WTC11 (cell line): ENCODE measurements around the gene ZNF584. TPM values are rescaled to one million over a fixed set of nuclear protein-coding genes. Genes with fewer than 3 reads are reported as not detected.

Experiments used
- ATF1 ChIP-seq: sonication (generic); formaldehyde crosslinking; IDR thresholded peaks from 2 replicates; pipeline ENCODE4 v1.8.1; 2023; ENCODE audit warnings: mild to moderate bottlenecking, moderate library complexity, missing genetic modification reagents
- CREB1 ChIP-seq: sonication (generic); formaldehyde crosslinking; IDR thresholded peaks from 2 replicates; pipeline ENCODE4 v1.8.0; 2023; ENCODE audit warnings: mild to moderate bottlenecking, missing genetic modification reagents
- CREM ChIP-seq: sonication (generic); formaldehyde crosslinking; IDR thresholded peaks from 2 replicates; pipeline ENCODE4 v1.8.1; 2022; ENCODE audit warnings: mild to moderate bottlenecking, missing genetic modification reagents, moderate library complexity
- CTCF ChIP-seq: fragments of 200-600 bp; IDR thresholded peaks from 2 replicates; pipeline ENCODE4 v1.8.0; 2022; ENCODE audit warnings: antibody characterized with exemption
- ELF4 ChIP-seq: sonication (generic); formaldehyde crosslinking; IDR thresholded peaks from 2 replicates; pipeline ENCODE4 v1.8.1; 2022; ENCODE audit warnings: low read depth, mild to moderate bottlenecking, moderate library complexity, missing genetic modification reagents
- ESRRA ChIP-seq: sonication (generic); formaldehyde crosslinking; IDR thresholded peaks from 2 replicates; pipeline ENCODE4 v1.8.1; 2022; ENCODE audit warnings: mild to moderate bottlenecking, missing genetic modification reagents, borderline replicate concordance
- ETV6 ChIP-seq: sonication (generic); formaldehyde crosslinking; IDR thresholded peaks from 2 replicates; pipeline ENCODE4 v1.8.1; 2022; ENCODE audit warnings: mild to moderate bottlenecking, missing genetic modification reagents
- FOXJ3 ChIP-seq: sonication (generic); formaldehyde crosslinking; IDR thresholded peaks from 2 replicates; pipeline ENCODE4 v1.9.0; 2021; ENCODE audit warnings: missing genetic modification reagents, mild to moderate bottlenecking, borderline replicate concordance
- FOXK1 ChIP-seq: sonication (generic); formaldehyde crosslinking; IDR thresholded peaks from 2 replicates; pipeline ENCODE4 v1.8.0; 2022; ENCODE audit warnings: mild to moderate bottlenecking, moderate library complexity, missing genetic modification reagents
- FOXP1 ChIP-seq: sonication (generic); formaldehyde crosslinking; IDR thresholded peaks from 2 replicates; pipeline ENCODE4 v1.8.0; 2022; ENCODE audit warnings: missing genetic modification reagents, mild to moderate bottlenecking, moderate library complexity, borderline replicate concordance
- GABPB1 ChIP-seq: sonication (generic); formaldehyde crosslinking; IDR thresholded peaks from 2 replicates; pipeline ENCODE4 v1.8.1; 2023; ENCODE audit warnings: mild to moderate bottlenecking, missing genetic modification reagents
- GTF2I ChIP-seq: fragments of 250-450 bp; sonication (Bioruptor Pico); conservative IDR thresholded peaks from 2 replicates; pipeline ENCODE4 v1.4.0; 2021; ENCODE audit warnings: mild to moderate bottlenecking
- HMGA2 ChIP-seq: fragments of 250-450 bp; sonication (Bioruptor Pico); IDR thresholded peaks from 2 replicates; pipeline ENCODE4 v1.4.0; 2021; ENCODE audit warnings: mild to moderate bottlenecking, moderate library complexity
- IRF2 ChIP-seq: sonication (generic); formaldehyde crosslinking; IDR thresholded peaks from 2 replicates; pipeline ENCODE4 v1.8.0; 2022; ENCODE audit warnings: low read depth, missing genetic modification reagents, borderline replicate concordance
- JUN ChIP-seq: sonication (generic); formaldehyde crosslinking; IDR thresholded peaks from 2 replicates; pipeline ENCODE4 v1.8.0; 2023; ENCODE audit warnings: mild to moderate bottlenecking, missing genetic modification reagents
- MYBL2 ChIP-seq: sonication (generic); formaldehyde crosslinking; IDR thresholded peaks from 2 replicates; pipeline ENCODE4 v1.8.1; 2023; ENCODE audit warnings: mild to moderate bottlenecking, moderate library complexity, missing genetic modification reagents
- NFE2L1 ChIP-seq: sonication (generic); formaldehyde crosslinking; IDR thresholded peaks from 2 replicates; pipeline ENCODE4 v1.8.1; 2023; ENCODE audit warnings: missing genetic modification reagents
- NFYB ChIP-seq: sonication (generic); formaldehyde crosslinking; conservative IDR thresholded peaks from 2 replicates; pipeline ENCODE4 v1.8.0; 2022; ENCODE audit warnings: low read depth, missing genetic modification reagents
- NR3C1 ChIP-seq: sonication (generic); formaldehyde crosslinking; conservative IDR thresholded peaks from 2 replicates; pipeline ENCODE4 v1.8.1; 2023; ENCODE audit warnings: low read depth, mild to moderate bottlenecking, missing genetic modification reagents
- SMAD3 ChIP-seq: sonication (generic); formaldehyde crosslinking; IDR thresholded peaks from 2 replicates; pipeline ENCODE4 v1.8.0; 2022; ENCODE audit warnings: missing genetic modification reagents, mild to moderate bottlenecking, borderline replicate concordance
- TEAD1 ChIP-seq: sonication (generic); formaldehyde crosslinking; IDR thresholded peaks from 2 replicates; pipeline ENCODE4 v1.8.0; 2022; ENCODE audit warnings: mild to moderate bottlenecking, missing genetic modification reagents
- ZBTB21 ChIP-seq: sonication (generic); formaldehyde crosslinking; IDR thresholded peaks from 2 replicates; pipeline ENCODE4 v1.8.1; 2023; ENCODE audit warnings: mild to moderate bottlenecking, missing genetic modification reagents, borderline replicate concordance
- ZNF232 ChIP-seq: sonication (generic); formaldehyde crosslinking; IDR thresholded peaks from 2 replicates; pipeline ENCODE4 v1.8.0; 2022; ENCODE audit warnings: mild to moderate bottlenecking, missing genetic modification reagents
- ZNF396 ChIP-seq: fragments of 250-450 bp; sonication (Bioruptor Pico); IDR thresholded peaks from 2 replicates; pipeline ENCODE4 v1.8.0; 2021; ENCODE audit warnings: mild to moderate bottlenecking, moderate library complexity, borderline replicate concordance
- ZSCAN18 ChIP-seq: fragments of 250-450 bp; sonication (Bioruptor Pico); IDR thresholded peaks from 2 replicates; pipeline ENCODE4 v2.1.2; 2022; ENCODE audit warnings: mild to moderate bottlenecking, moderate library complexity
- total RNA-seq: library from RNA; stranded (reverse); gene quantifications from 3 replicates; pipeline ENCODE4 v1.2.3, GENCODE V29; 2021
- TF ChIP-seq, protein P1 (sequence below): sonication (generic); formaldehyde crosslinking; IDR thresholded peaks from 2 replicates; pipeline ENCODE4 v1.8.1; 2022; ENCODE audit warnings: low read depth, mild to moderate bottlenecking, moderate library complexity, missing genetic modification reagents, borderline replicate concordance
- TF ChIP-seq, protein P2 (sequence below): sonication (generic); formaldehyde crosslinking; IDR thresholded peaks from 2 replicates; pipeline ENCODE4 v1.8.1; 2022; ENCODE audit warnings: mild to moderate bottlenecking, moderate library complexity, missing genetic modification reagents
- TF ChIP-seq, protein P3 (sequence below): sonication (generic); formaldehyde crosslinking; IDR thresholded peaks from 2 replicates; pipeline ENCODE4 v1.8.0; 2022; ENCODE audit warnings: mild to moderate bottlenecking, missing genetic modification reagents
- TF ChIP-seq, protein P4 (sequence below): sonication (generic); formaldehyde crosslinking; IDR thresholded peaks from 2 replicates; pipeline ENCODE4 v1.8.1; 2023; ENCODE audit warnings: mild to moderate bottlenecking, moderate library complexity, missing genetic modification reagents

ZNF584 gene
- total RNA-seq, 1 experiment from 2014 or later = 6.8 TPM

GRCh38 chr19:58400916-58401839, 7.3 kb upstream of the ZNF584 start (continued):
- TF ChIP-seq, protein P1, sequence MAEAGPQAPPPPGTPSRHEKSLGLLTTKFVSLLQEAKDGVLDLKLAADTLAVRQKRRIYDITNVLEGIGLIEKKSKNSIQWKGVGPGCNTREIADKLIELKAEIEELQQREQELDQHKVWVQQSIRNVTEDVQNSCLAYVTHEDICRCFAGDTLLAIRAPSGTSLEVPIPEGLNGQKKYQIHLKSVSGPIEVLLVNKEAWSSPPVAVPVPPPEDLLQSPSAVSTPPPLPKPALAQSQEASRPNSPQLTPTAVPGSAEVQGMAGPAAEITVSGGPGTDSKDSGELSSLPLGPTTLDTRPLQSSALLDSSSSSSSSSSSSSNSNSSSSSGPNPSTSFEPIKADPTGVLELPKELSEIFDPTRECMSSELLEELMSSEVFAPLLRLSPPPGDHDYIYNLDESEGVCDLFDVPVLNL (CRISPR knock-in tag) = no peak
- TF ChIP-seq NFE2L1 (CRISPR knock-in tag) (peak; percentile 65; the same call in 1 of the 2 replicates), FOXP1 (CRISPR knock-in tag) (peak; percentile 54; the same call in 1 of the 2 replicates), IRF2 (no peak), ZNF232 (0 out of 2 replicates have a peak, but pooled peaks have one; percentile 2), CREM (CRISPR knock-in tag) (peak; percentile 91), NR3C1 (no peak), SMAD3 (CRISPR knock-in tag) (peak; percentile 26; the same call in 1 of the 2 replicates), ZNF396 (no peak), TEAD1 (no peak), NFYB (CRISPR knock-in tag) (peak; percentile 94), GABPB1 (no peak), CTCF (no peak), FOXK1 (CRISPR knock-in tag) (peak; percentile 82), FOXJ3 (CRISPR knock-in tag) (no peak), JUN (CRISPR knock-in tag) (no peak), ETV6 (CRISPR knock-in tag) (0 out of 2 replicates have a peak, but pooled peaks have one; percentile 40), CREB1 (CRISPR knock-in tag) (peak; percentile 70; the same call in 1 of the 2 replicates), ATF1 (CRISPR knock-in tag) (0 out of 2 replicates have a peak, but pooled peaks have one; percentile 33), ZSCAN18 (no peak), GTF2I (CRISPR knock-in tag) (no peak), HMGA2 (CRISPR knock-in tag) (no peak), MYBL2 (CRISPR knock-in tag) (peak; percentile 29; the same call in 1 of the 2 replicates), ZBTB21 (0 out of 2 replicates have a peak, but pooled peaks have one; percentile 52), ESRRA (CRISPR knock-in tag) (no peak), ELF4 (CRISPR knock-in tag) (no peak)
- TF ChIP-seq, protein P2, sequence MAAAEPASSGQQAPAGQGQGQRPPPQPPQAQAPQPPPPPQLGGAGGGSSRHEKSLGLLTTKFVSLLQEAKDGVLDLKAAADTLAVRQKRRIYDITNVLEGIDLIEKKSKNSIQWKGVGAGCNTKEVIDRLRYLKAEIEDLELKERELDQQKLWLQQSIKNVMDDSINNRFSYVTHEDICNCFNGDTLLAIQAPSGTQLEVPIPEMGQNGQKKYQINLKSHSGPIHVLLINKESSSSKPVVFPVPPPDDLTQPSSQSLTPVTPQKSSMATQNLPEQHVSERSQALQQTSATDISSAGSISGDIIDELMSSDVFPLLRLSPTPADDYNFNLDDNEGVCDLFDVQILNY = peak; percentile 98
- TF ChIP-seq, protein P3, sequence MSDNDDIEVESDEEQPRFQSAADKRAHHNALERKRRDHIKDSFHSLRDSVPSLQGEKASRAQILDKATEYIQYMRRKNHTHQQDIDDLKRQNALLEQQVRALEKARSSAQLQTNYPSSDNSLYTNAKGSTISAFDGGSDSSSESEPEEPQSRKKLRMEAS (CRISPR knock-in tag) = peak; percentile 92
- TF ChIP-seq, protein P4, sequence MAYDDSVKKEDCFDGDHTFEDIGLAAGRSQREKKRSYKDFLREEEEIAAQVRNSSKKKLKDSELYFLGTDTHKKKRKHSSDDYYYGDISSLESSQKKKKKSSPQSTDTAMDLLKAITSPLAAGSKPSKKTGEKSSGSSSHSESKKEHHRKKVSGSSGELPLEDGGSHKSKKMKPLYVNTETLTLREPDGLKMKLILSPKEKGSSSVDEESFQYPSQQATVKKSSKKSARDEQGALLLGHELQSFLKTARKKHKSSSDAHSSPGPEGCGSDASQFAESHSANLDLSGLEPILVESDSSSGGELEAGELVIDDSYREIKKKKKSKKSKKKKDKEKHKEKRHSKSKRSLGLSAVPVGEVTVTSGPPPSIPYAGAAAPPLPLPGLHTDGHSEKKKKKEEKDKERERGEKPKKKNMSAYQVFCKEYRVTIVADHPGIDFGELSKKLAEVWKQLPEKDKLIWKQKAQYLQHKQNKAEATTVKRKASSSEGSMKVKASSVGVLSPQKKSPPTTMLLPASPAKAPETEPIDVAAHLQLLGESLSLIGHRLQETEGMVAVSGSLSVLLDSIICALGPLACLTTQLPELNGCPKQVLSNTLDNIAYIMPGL (CRISPR knock-in tag) = no peak
